H1 (cell line): ENCODE data around the gene EVA1C. TPM values are rescaled to one million over a fixed set of nuclear protein-coding genes. Genes with fewer than 3 reads are reported as not detected.

ENCODE experiments used
- CEBPB ChIP-seq: IDR thresholded peaks from 2 replicates; pipeline ENCODE4 v1.6.1; 2012; ENCODE audit warnings: low read depth, low read length
- CTCF ChIP-seq, 3 experiments: IDR thresholded peaks; 1 replicate in 2 of 3; 2 replicates in 1 of 3; pipeline versions ENCODE4 v1.5.1 to v1.6.1; 2011; ENCODE audit warnings: low read length in 3 of 3, mild to moderate bottlenecking in 3 of 3, inconsistent platforms in 2 of 3, low read depth in 1 of 3, moderate library complexity in 1 of 3; ENCODE audit not compliant: insufficient read depth in 1 of 3; ENCODE audit errors: control extremely low read depth in 1 of 3
- polyA plus RNA-seq, 7 experiments: library from polyadenylated mRNA; depleted of rRNA in 3 of 7; stranded (reverse) in 5 of 7; unstranded in 2 of 7; fragments of >200 nt in 5 of 7; fragments of 200-250 nt in 2 of 7; gene quantifications; 1 replicate in 5 of 7; 2 replicates in 1 of 7; 4 replicates in 1 of 7; pipeline versions ENCODE4 v1.2.1 to v1.2.3, GENCODE V29; 2011 to 2013; ENCODE audit warnings: missing spikeins in 2 of 7, mixed read lengths in 2 of 7
- total RNA-seq: library from RNA; stranded (reverse); fragmentation: NEBNext Ultra II Directional; extraction: Animal tissue kit (Norgen Biotek cat#: 25700); gene quantifications from 2 replicates; pipeline ENCODE4 v1.2.1, GENCODE V29; 2021

The EVA1C gene
- total and polyA plus RNA-seq, 2 of the 8 experiments (the other 6 are each of a cell fraction or from before 2014, with no cell fraction given), result 2.6 to 3.6 TPM

GRCh38 chr21:32413015-32413504, 554 bp downstream of the EVA1C start (continued):
- peak in 2 of 3 experiments; percentile 21 to 37; a peak in 3 of 4 replicates for TF ChIP-seq CTCF (IDR thresholded peaks at IDR 0.05; ENCODE audit: control extremely low read depth in 1 of 3, insufficient read depth in 1 of 3, low read depth in 1 of 3, low read length in 3 of 3)
- TF ChIP-seq CEBPB, result no peak
